Right cardiac atrium (tissue), 5 donors: Measurements from ENCODE around the gene DDX31. TPM values are rescaled to one million over a fixed set of nuclear protein-coding genes. Genes with fewer than 3 reads are reported as not detected.

Experiments
- ATAC-seq, 2 donors: fragments of 200-7000 bp; cut with Tn5 transposase; one replicate each; pipeline versions ENCODE4 v1.8.0 to v1.9.1; 2020; ENCODE audit warnings: moderate library complexity in 2 of 2, mild to moderate bottlenecking in 1 of 2
- DNase-seq, 3 donors: peaks; one replicate each; pipeline ENCODE4 v3.0.0-alpha.2; 2020
- H3K27ac ChIP-seq: one replicate; pipeline ENCODE4 v1.5.1; 2013; ENCODE audit warnings: mild to moderate bottlenecking, low read length, control low read depth, moderate library complexity
- H3K27me3 ChIP-seq: one replicate; pipeline ENCODE4 v1.6.1; 2013; ENCODE audit not compliant: control insufficient read depth, insufficient read depth
- H3K4me1 ChIP-seq: one replicate; pipeline ENCODE4 v1.6.1; 2013; ENCODE audit warnings: low read length; ENCODE audit not compliant: control insufficient read depth, insufficient read depth
- H3K4me3 ChIP-seq: one replicate; pipeline ENCODE4 v1.5.1; 2013; ENCODE audit warnings: low read length, control low read depth
- H3K9me3 ChIP-seq: one replicate; pipeline ENCODE4 v1.6.1; 2013; ENCODE audit warnings: low read length; ENCODE audit not compliant: control insufficient read depth
- WGBS: extraction: QIAGEN DNeasy Blood & Tissue Kit; methylation state at CpG from one replicate; pipeline ENCODE4 v1.1.7; 2013; 5-methylcytosine and 5-hydroxymethylcytosine counted together
- intact Hi-C, 4 donors: fragments of 100-400 bp; cut with DNase I; formaldehyde crosslinking; loops; one replicate each; pipeline versions ENCODE4 v1.11.0 to v1.14.0; 2022 to 2023
- polyA plus RNA-seq: library from polyadenylated mRNA; stranded (reverse); fragments of 200-250 nt; gene quantifications from one replicate; pipeline ENCODE4 v1.2.3, GENCODE V29; 2013
- total RNA-seq, 4 donors: library from RNA; stranded (reverse); fragmentation: NEBNext Ultra II Directional; extraction: Animal tissue kit (Norgen Biotek cat#: 25700); gene quantifications; one replicate each; pipeline ENCODE4 v1.2.1, GENCODE V29; 2021
- donor health status: healthy with polysubstance abuse.
- donor health status: DM: no; HTN: yes; CAD: no.
- donor health status: DM: no; HTN: no; CAD: no.
- donor health status: DM: no; HTN: yes; CAD: no; lungs with severe emphysema.
- donor health status: DM: yes; HTN: yes; CAD: no.

Gene DDX31
- total and polyA plus RNA-seq, 5 donors = 2.7 to 7.4 (median 5.2) TPM

DNA sequence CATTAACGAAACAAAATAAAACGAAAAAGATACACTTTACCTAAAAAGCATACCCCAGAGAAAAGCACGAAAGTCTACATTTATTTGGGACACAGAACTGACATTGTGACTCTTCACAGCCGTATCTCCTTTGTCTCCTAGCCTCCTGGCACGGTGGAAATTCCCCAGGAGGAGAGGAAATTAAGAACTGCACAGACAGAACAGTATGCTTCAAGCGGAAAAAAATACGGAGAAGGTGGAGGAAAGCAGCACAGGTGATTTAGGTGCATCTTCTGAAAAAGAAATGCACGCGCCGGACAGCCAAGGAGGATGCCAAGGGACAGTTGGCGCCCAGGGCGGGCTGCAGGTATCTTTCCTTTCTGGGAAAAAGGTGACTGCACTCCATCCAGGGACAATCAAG is 32.0 kb downstream of the DDX31 start:
- Histone ChIP-seq H3K27ac (no peak overlapping the region), H3K9me3 (no peaks in the 10 kb centered on the region), H3K27me3 (no peaks in the 10 kb centered on the region), H3K4me1 (no peaks in the 10 kb centered on the region), H3K4me3 (no peak overlapping the region)
- 93% methylated on average over 12 of the region's 12 CpGs for WGBS
- DNase-seq (no peak), ATAC-seq (no peak)
- intact Hi-C loops = no loop called here

GRCh38 chr9:132637351-132637750 is 32.4 kb downstream of the DDX31 start:
- intact Hi-C loops = no loop called here
- DNase-seq (no peak), ATAC-seq (no peak)
- Histone ChIP-seq H3K9me3 (no peaks in the 10 kb centered on the region), H3K27me3 (no peaks in the 10 kb centered on the region), H3K4me1 (no peaks in the 10 kb centered on the region), H3K27ac (no peak overlapping the region), H3K4me3 (no peak overlapping the region)
- WGBS = 79% methylated on average over 12 of the region's 12 CpGs

DNA sequence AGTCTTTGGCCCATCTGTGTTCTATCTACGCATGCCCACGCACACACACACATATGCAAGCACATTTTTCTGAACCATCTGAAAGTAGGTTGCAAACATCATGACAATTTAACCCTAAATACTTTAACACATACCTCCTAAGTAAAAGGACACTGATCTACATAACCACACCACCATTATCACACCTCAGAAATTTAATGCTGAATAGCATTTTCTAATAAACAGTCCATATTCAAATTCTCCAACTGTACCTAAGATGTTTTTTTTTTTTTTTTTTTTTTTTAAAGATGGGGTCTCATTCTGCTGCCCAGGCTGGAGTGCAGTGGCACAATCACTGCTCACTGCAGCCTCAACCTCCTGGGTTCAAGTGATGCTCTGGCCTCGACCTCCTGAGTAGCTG is 35.5 kb downstream of the DDX31 start:
- no peak overlapping the region for H3K27ac ChIP-seq
- H3K4me3 ChIP-seq = no peak overlapping the region
- WGBS = 97% methylated on average over 3 of the region's 3 CpGs
- ATAC-seq (no peak), DNase-seq (no peak)
- no peaks in the 10 kb centered on the region for H3K4me1 ChIP-seq
- intact Hi-C loops = no loop called here
- H3K27me3 ChIP-seq = no peaks in the 10 kb centered on the region
- no peaks in the 10 kb centered on the region for H3K9me3 ChIP-seq

DNA sequence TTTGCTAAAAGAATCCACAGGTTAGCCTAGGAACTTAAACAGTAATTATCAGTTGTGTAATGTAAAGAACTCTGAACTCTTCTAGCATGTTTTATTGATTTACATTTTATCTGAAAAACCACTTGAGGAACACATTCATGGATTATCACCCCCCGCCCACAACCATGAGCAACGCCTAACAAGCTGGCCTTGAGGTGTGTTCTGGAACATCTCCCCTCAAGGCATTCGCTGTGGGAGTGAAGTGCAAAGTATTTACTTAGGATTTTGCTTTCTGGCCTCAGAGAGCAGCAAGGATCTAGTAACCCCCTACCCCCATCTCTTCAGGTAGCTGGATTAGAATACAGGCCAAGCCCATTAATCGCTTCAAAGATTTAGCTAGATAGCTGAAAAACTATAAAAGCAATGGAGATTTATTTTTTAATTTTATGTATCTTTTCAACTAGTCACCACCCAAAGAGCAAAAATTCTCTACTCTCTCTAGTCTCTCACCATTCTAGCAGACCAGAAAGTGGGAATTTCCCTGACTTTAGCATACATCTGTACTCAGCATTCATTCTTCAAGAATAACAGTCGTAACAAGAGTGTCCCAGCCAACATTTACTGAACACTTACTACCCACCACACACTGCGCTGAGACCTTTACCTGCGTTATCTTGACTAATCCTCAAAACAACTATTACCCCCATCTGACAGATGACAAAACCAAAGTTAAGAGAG is 37.2 kb downstream of the DDX31 start:
- Histone ChIP-seq H3K27me3 (no peaks in the 10 kb centered on the region), H3K9me3 (no peaks in the 10 kb centered on the region), H3K27ac (no peak overlapping the region), H3K4me1 (no peaks in the 10 kb centered on the region), H3K4me3 (no peak overlapping the region)
- no peak for ATAC-seq
- intact Hi-C loops = no loop called here
- 94% methylated on average over 7 of the region's 7 CpGs for WGBS
- DNase-seq = no peak

GRCh38 chr9:132631685-132632084 is 38.1 kb downstream of the DDX31 start:
- no peaks in the 10 kb centered on the region for H3K4me1 ChIP-seq
- H3K27me3 ChIP-seq = no peaks in the 10 kb centered on the region
- no peaks in the 10 kb centered on the region for H3K9me3 ChIP-seq
- ATAC-seq = no peak
- no peak for DNase-seq
- intact Hi-C loops = no loop called here
- H3K4me3 ChIP-seq = no peak overlapping the region
- 82% methylated on average over 7 of the region's 7 CpGs for WGBS
- H3K27ac ChIP-seq = no peak overlapping the region

GRCh38 chr9:132631280-132631679 is 38.5 kb downstream of the DDX31 start:
- no peaks in the 10 kb centered on the region for H3K4me1 ChIP-seq
- DNase-seq (no peak), ATAC-seq (no peak)
- no peaks in the 10 kb centered on the region for H3K27me3 ChIP-seq
- intact Hi-C loops = no loop called here
- no peaks in the 10 kb centered on the region for H3K9me3 ChIP-seq
- H3K27ac ChIP-seq = no peak overlapping the region
- 94% methylated on average over 5 of the region's 5 CpGs for WGBS
- H3K4me3 ChIP-seq = no peak overlapping the region

- no peaks in the 10 kb centered on the region for H3K4me1 ChIP-seq
- ATAC-seq = no peak
- H3K27me3 ChIP-seq = no peaks in the 10 kb centered on the region
- H3K9me3 ChIP-seq = no peaks in the 10 kb centered on the region
- DNase-seq = no peak
- intact Hi-C loops = no loop called here
- no peak overlapping the region for H3K4me3 ChIP-seq
- WGBS = 94% methylated on average over 3 of the region's 3 CpGs
- H3K27ac ChIP-seq = no peak overlapping the region
These were observed 39.0 kb downstream of the DDX31 start for GRCh38 chr9:132630811-132631210.

DNA sequence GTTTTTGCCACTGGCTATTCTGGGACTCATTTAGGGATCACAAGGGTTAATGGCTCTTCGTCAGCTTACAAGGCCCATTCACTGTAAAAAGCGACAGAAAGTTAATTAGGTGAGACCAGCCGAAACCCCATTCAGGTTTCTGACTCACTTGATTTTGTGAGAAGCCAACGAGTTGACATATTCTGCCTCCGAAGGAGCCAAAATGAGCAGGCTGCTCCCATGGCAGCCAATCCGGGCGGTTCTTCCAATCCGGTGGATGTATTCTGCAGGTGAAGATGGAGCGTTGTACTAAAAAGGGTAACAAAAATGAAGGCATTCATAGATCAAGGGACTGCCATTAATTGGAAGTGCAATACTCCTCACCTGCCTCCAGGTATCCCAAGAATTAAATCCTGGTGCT is 39.7 kb downstream of the DDX31 start:
- WGBS = 90% methylated on average over 9 of the region's 9 CpGs
- Histone ChIP-seq H3K4me1 (no peaks in the 10 kb centered on the region), H3K27me3 (no peaks in the 10 kb centered on the region), H3K27ac (no peak overlapping the region), H3K9me3 (no peaks in the 10 kb centered on the region), H3K4me3 (no peak overlapping the region)
- DNase-seq = no peak
- intact Hi-C loops = no loop called here
- ATAC-seq = no peak

DNA sequence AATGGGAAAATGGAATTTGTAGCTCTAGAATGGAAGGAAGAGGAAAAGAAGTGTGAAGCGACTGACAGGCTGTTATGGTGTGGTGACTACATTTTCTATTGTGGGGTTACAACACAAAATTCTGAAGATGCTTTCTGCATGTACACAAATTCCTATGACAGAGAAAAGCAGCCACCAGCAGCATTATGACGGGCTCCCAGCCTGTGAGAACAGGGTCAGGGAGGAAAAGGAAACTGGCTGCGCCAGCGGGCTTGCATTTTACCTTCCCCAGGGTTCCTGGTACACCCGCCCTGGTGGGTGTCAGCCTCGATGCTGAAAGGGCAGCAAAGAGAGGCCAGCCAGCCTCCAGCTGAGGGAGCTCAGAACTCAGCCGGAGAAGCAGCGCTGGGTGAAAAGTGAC is 41.0 kb downstream of the DDX31 start:
- DNase-seq (no peak), ATAC-seq (no peak)
- intact Hi-C loops = no loop called here
- Histone ChIP-seq H3K27me3 (no peaks in the 10 kb centered on the region), H3K27ac (no peak overlapping the region), H3K4me3 (no peak overlapping the region), H3K4me1 (no peaks in the 10 kb centered on the region), H3K9me3 (no peaks in the 10 kb centered on the region)
- 92% methylated on average over 8 of the region's 8 CpGs for WGBS

GRCh38 chr9:132627594-132627993 is 42.2 kb downstream of the DDX31 start:
- 92% methylated on average over 11 of the region's 11 CpGs for WGBS
- Histone ChIP-seq H3K27me3 (no peaks in the 10 kb centered on the region), H3K9me3 (no peaks in the 10 kb centered on the region), H3K4me3 (no peak overlapping the region), H3K27ac (no peak overlapping the region), H3K4me1 (no peaks in the 10 kb centered on the region)
- ATAC-seq = no peak
- intact Hi-C loops = no loop called here
- DNase-seq = no peak

GRCh38 chr9:132627106-132627505 is 42.7 kb downstream of the DDX31 start:
- intact Hi-C loops = no loop called here
- H3K4me3 ChIP-seq = no peak overlapping the region
- WGBS = 82% methylated on average over 7 of the region's 7 CpGs
- H3K4me1 ChIP-seq = no peaks in the 10 kb centered on the region
- H3K27ac ChIP-seq = no peak overlapping the region
- no peak for ATAC-seq
- no peaks in the 10 kb centered on the region for H3K27me3 ChIP-seq
- no peaks in the 10 kb centered on the region for H3K9me3 ChIP-seq
- no peak for DNase-seq

GRCh38 chr9:132626285-132626684 is 43.5 kb downstream of the DDX31 start:
- H3K27ac ChIP-seq = no peak overlapping the region
- no peak overlapping the region for H3K4me3 ChIP-seq
- H3K9me3 ChIP-seq = no peaks in the 10 kb centered on the region
- H3K27me3 ChIP-seq = no peaks in the 10 kb centered on the region
- ATAC-seq (no peak), DNase-seq (no peak)
- intact Hi-C loops = no loop called here
- no peaks in the 10 kb centered on the region for H3K4me1 ChIP-seq
- 90% methylated on average over 5 of the region's 5 CpGs for WGBS
